Stomach (tissue), 9 donors: ENCODE results near the gene TMEM143. TPM values are rescaled to one million over a fixed set of nuclear protein-coding genes. Genes with fewer than 3 reads are reported as not detected.
A peak's percentile ranks its signal among the peaks of the same experiment; 100 is the strongest.

Experiments used
- DNase-seq, 2 donors: peaks; one replicate each; pipeline versions ENCODE4 v3.0.0 to v3.0.0-alpha.2; 2013 to 2019
- H3K27ac ChIP-seq, 5 donors: fragments of 200-600 bp in 4 of 5; sonication (generic) in 4 of 5; one replicate each; pipeline ENCODE4 v1.5.1; 2013 to 2019; ENCODE audit warnings: mild to moderate bottlenecking in 1 of 5, moderate library complexity in 1 of 5
- H3K27me3 ChIP-seq, 3 donors: fragments of 200-600 bp; sonication (generic); one replicate each; pipeline ENCODE4 v1.5.1; 2017 to 2019; ENCODE audit warnings: mixed run types in 1 of 3
- H3K36me3 ChIP-seq, 4 donors: fragments of 200-600 bp; sonication (generic); 1 replicate in 3 of 4; 2 replicates in 1 of 4; pipeline ENCODE4 v1.5.1; 2016 to 2019
- H3K4me1 ChIP-seq, 4 donors: fragments of 200-600 bp; sonication (generic); one replicate each; pipeline ENCODE4 v1.5.1; 2016 to 2019
- H3K4me3 ChIP-seq, 4 donors: fragments of 200-600 bp; sonication (generic) in 3 of 4; one replicate each; pipeline ENCODE4 v1.5.1; 2016 to 2019; ENCODE audit warnings: mild to moderate bottlenecking in 1 of 4
- H3K9me3 ChIP-seq, 4 donors: fragments of 200-600 bp; sonication (generic); one replicate each; pipeline ENCODE4 v1.5.1; 2016 to 2019
- EP300 ChIP-seq: sonication (generic); formaldehyde crosslinking; IDR thresholded peaks from one replicate; pipeline ENCODE4 v1.6.1; 2017; ENCODE audit warnings: antibody characterized with exemption
- POLR2A ChIP-seq, 4 donors: fragments of 450-650 bp; IDR thresholded peaks; one replicate each; pipeline ENCODE4 v1.6.1; 2016; ENCODE audit warnings: antibody characterized with exemption in 4 of 4, control low read depth in 2 of 4, mild to moderate bottlenecking in 1 of 4, moderate library complexity in 1 of 4
- POLR2AphosphoS5 ChIP-seq, 3 donors: sonication (generic); formaldehyde crosslinking; IDR thresholded peaks; one replicate each; pipeline ENCODE4 v1.6.1; 2016; ENCODE audit warnings: antibody characterized with exemption in 3 of 3
- WGBS, 5 donors: extraction: QIAGEN DNeasy Blood & Tissue Kit in 3 of 5; methylation state at CpG; one replicate each; pipeline versions ENCODE4 v1.1.5 to v1.1.7; 2013 to 2018; 5-methylcytosine and 5-hydroxymethylcytosine counted together
- intact Hi-C: fragments of 100-400 bp; cut with DNase I; formaldehyde crosslinking; loops from one replicate; pipeline ENCODE4 v1.15.1; 2023; ENCODE audit warnings: low total_unique reads
- polyA plus RNA-seq, 3 donors: library from polyadenylated mRNA; stranded (reverse); fragments of 200-250 nt; gene quantifications; one replicate each; pipeline ENCODE4 v1.2.3, GENCODE V29; 2013
- total RNA-seq, 5 donors: library from RNA; depleted of rRNA; stranded (reverse); fragments of >200 nt; gene quantifications; one replicate each; pipeline versions ENCODE4 v1.1.0 to v1.2.3, GENCODE V29; 2014 to 2016
- TF ChIP-seq, protein P1 (sequence below), 7 experiments: fragments of 450-650 bp in 4 of 7; fragments of 200-600 bp in 3 of 7; sonication (generic) in 3 of 7; IDR thresholded peaks; one replicate each; pipeline ENCODE4 v1.5.1; 2016 to 2019; ENCODE audit warnings: antibody characterized with exemption in 7 of 7, control low read depth in 2 of 7, mild to moderate bottlenecking in 1 of 7
- donor health status: healthy with polysubstance abuse.
- donor health status: Bipolar disorder and iron deficiency.
- donor health status: healthy.

Gene TMEM143
- total and polyA plus RNA-seq, 8 donors, result 4.2 to 33.3 (median 10.0) TPM

DNA sequence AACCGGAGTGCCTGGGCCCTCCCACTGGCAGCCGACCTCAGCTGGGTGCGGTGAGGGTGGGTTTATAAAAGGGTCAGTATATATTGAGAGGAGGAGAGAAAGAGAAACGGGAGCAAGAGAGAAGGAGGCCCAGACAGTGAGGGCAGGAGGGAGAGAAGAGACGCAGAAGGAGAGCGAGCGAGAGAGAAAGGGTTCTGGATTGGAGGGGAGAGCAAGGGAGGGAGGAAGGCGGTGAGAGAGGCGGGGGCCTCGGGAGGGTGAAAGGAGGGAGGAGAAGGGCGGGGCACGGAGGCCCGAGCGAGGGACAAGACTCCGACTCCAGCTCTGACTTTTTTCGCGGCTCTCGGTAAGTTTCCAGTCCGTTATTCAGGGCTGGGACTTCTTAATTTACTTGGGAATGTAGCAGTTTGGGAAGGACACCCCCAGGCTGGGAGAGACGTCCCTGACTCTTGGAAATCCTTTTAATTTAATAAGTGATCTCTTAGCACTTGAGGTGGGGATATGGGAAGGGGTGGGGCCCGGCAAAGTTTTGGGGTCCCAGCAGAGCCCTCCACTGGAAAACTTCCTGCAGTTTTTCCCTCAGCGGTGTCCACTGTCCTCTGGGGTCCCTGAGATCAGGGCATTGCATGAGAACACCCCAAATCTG, 38.4 kb downstream of the TMEM143 start, which contains the start of gene EMP3:
Gene EMP3, plus strand, starts transcription at position 288 of the 646 bp plus-strand sequence. CDS start 1,293 bp downstream, outside the sequence.
- Histone ChIP-seq H3K4me3 (peak within 1 kb of the TSS; percentile 51 to 60 (median 54)), H3K36me3 (peaks cover 0 to 26% (median 4%) of the 10 kb centered on the region in 4 donors), H3K27me3 (no peaks in the 10 kb centered on the region), H3K27ac (peak within 1 kb of the TSS; percentile 67 to 93 (median 90)), H3K9me3 (no peaks in the 10 kb centered on the region), H3K4me1 (peaks cover 50 to 91% (median 62%) of the 10 kb centered on the region in 4 donors)
- peak; percentile 69 to 95 for DNase-seq
- TF ChIP-seq POLR2A (IDR thresholded peaks at IDR 0.05) (no peak), POLR2AphosphoS5 (IDR thresholded peaks at IDR 0.05) (peak; percentile 42 to 70 (median 60))
- intact Hi-C loops, result no loop called here
- WGBS, 5 donors, result 2 to 4% (median 2%) methylated on average over 22 of the region's 22 CpGs

DNA sequence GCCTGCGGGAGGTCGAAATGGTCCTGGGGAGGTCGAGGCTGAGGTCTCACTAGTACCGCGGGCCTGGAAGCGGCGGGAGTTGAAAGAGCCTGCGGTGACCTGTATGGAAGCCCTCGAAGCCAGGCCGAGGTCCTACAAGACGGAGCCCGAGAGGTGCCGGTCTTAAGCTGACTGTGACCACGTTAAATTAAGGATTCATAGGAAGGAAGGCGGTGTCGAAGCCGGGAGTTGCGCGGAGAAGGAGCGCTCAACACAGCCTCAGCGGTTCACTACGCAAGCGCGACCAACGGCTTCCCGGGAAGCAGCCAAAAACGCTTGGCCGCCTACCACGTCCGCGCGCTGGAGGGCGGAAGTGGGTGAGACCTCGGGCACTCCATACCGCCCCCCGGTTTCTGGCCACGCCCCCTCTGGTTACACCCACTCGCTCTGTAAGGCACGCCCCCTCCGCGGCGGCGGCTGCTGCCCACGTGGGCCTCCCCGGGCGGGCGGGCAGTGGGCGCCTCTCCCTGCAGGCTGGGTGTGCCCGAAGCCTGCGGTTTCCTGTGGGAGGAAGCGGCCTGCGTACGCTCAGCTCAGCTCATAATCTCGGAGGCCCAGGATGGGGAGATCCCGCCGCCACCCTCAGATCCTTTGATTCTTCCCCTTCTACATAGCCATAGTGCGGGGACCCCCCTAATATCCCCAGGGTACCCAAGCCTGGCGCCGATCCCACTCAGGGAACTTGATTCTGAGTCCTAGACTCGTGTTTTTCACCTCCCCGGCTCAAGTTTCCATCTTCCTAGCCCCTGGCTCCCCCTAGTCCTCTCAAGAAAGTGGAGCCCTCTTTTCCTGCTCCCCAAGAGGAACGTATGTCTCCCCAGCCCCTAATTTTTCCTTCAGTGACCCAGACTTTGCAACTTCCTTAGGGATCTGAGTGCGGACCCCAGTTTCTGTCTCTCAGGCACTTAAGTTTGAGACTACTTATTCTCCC, 41.8 kb downstream of the TMEM143 start:
- Histone ChIP-seq H3K27ac (peak overlapping the region; percentile 95 to 100 (median 96)), H3K36me3 (no peaks in the 10 kb centered on the region), H3K9me3 (no peaks in the 10 kb centered on the region), H3K4me3 (peak overlapping the region; percentile 50 to 62 (median 54)), H3K4me1 (peaks cover 41 to 64% (median 50%) of the 10 kb centered on the region in 4 donors), H3K27me3 (no peaks in the 10 kb centered on the region)
- DNase-seq, result peak; percentile 99
- TF ChIP-seq EP300, result no peak
- TF ChIP-seq, protein P1, sequence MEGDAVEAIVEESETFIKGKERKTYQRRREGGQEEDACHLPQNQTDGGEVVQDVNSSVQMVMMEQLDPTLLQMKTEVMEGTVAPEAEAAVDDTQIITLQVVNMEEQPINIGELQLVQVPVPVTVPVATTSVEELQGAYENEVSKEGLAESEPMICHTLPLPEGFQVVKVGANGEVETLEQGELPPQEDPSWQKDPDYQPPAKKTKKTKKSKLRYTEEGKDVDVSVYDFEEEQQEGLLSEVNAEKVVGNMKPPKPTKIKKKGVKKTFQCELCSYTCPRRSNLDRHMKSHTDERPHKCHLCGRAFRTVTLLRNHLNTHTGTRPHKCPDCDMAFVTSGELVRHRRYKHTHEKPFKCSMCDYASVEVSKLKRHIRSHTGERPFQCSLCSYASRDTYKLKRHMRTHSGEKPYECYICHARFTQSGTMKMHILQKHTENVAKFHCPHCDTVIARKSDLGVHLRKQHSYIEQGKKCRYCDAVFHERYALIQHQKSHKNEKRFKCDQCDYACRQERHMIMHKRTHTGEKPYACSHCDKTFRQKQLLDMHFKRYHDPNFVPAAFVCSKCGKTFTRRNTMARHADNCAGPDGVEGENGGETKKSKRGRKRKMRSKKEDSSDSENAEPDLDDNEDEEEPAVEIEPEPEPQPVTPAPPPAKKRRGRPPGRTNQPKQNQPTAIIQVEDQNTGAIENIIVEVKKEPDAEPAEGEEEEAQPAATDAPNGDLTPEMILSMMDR (IDR thresholded peaks at IDR 0.05), result peak in 1 of 7 experiments; percentile 8
- peak in 1 of 4 donors; percentile 26 for TF ChIP-seq POLR2A (IDR thresholded peaks at IDR 0.05)
- TF ChIP-seq POLR2AphosphoS5 (IDR thresholded peaks at IDR 0.05), result peak; percentile 81 to 97 (median 93)
- 1 to 5% (median 2%) methylated on average over 16 to 63 of the region's 63 CpGs for WGBS, 5 donors
- intact Hi-C loops, result no loop called here

DNA sequence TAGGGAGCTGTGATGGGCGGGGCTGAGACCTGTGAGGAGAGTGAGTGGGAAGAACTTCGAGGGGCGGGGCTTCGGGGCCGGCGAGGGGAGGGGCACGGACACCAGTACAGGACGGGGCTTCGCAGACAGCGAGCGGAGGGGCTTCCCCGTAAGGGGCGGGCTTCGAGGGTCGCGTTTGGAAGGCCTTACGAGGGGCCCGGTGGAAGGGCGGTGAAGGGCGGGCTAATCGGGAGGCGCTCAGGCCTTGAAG, 42.4 kb downstream of the TMEM143 start:
- Histone ChIP-seq H3K9me3 (no peaks in the 10 kb centered on the region), H3K36me3 (no peaks in the 10 kb centered on the region), H3K4me3 (peak overlapping the region; percentile 50 to 62 (median 54)), H3K27ac (peak overlapping the region; percentile 95 to 100 (median 96)), H3K27me3 (no peaks in the 10 kb centered on the region), H3K4me1 (peaks cover 35 to 58% (median 44%) of the 10 kb centered on the region in 4 donors)
- peak; percentile 98 to 99 for DNase-seq
- intact Hi-C loops, result no loop called here
- TF ChIP-seq EP300 (no peak), POLR2AphosphoS5 (IDR thresholded peaks at IDR 0.05) (no peak), POLR2A (IDR thresholded peaks at IDR 0.05) (no peak)
- TF ChIP-seq, protein P1 (IDR thresholded peaks at IDR 0.05), result no peak
- WGBS, 5 donors, result 0 to 1% (median 1%) methylated on average over 12 to 22 of the region's 22 CpGs

DNA sequence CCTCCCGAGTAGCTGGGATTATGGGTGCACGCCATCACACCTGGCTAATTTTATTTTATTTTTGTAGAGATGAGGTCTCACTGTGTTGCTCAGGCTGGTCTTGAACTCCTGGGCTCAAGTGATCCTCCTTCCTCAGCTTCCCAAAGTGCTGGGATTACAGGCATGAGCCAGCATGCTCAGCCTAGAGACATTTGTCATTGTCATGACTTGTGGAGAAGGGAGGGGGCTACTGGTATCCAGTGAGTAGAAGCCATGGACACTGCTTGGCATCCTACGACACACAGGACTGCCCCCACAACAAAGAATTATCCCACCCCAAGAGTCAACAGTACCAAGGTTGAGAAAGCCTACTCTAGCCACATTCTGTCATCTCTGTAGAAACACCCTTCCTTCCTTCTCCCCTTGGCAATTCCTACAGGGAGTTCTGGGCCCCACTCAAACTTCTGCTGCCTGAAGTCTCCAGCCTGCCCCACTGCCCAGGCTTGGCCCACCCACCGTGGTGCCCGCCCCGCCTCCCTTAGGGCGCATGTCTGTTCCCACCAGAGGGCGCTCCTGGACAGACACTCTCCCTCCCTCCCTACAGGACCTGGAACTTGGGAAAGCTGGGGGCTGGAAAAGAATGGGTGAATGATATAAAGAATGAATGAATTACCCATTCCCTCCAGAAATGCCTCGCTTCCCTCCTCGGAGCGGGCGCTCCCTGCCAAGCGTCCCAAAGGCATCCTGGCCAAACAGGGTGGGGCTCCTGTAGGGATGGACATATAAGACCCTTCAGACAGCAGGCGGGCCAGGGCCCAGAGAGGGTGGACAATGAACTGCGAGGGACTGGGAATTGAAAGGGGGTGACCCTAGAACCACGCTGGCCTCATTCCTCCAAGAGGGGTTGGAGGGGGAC, 43.8 kb downstream of the TMEM143 start:
- TF ChIP-seq POLR2AphosphoS5 (IDR thresholded peaks at IDR 0.05) (peak in 1 of 3 donors; percentile 30), EP300 (no peak)
- TF ChIP-seq, protein P1 (IDR thresholded peaks at IDR 0.05), result peak in 5 of 7 experiments; percentile 56 to 89 (median 81)
- peak; percentile 91 to 93 for DNase-seq
- Histone ChIP-seq H3K4me1 (peaks cover 23 to 43% (median 30%) of the 10 kb centered on the region in 4 donors), H3K36me3 (no peaks in the 10 kb centered on the region), H3K27ac (peak overlapping the region; percentile 95 to 100 (median 96)), H3K4me3 (no peak overlapping the region), H3K27me3 (no peaks in the 10 kb centered on the region), H3K9me3 (no peaks in the 10 kb centered on the region)
- WGBS, 5 donors, result 29 to 35% (median 29%) methylated on average over 16 of the region's 16 CpGs
- intact Hi-C loops, result no loop called here
